ENCODE data around the gene CCL5. TPM values are rescaled to one million over a fixed set of nuclear protein-coding genes. Genes with fewer than 3 reads are reported as not detected.

Gene CCL5
- total RNA-seq, 2 experiments from 2014 or later = 156 to 158 TPM

GRCh38 chr17:35847006-35847405 is 33.2 kb downstream of the CCL5 start:
- ChIA-PET CTCF (interaction anchor here (1.0 to 4.5 kb wide), 9 partner anchors 9 to 226 kb away, joined by 3 to 23 read pairs (median 4); partner anchors contain the start of genes RDM1 and TAF15), POLR2A (interaction anchor here (0.6 to 1.9 kb wide), 4 partner anchors 10 to 96 kb away, joined by 3 to 6 read pairs (median 4); no protein-coding TSS in a partner anchor)
- ATAC-seq (no peak), DNase-seq (no peak)
- intact Hi-C loops (cut with micrococcal nuclease) = no loop called here
- no peak for TF ChIP-seq CTCF (IDR thresholded peaks at IDR 0.05)
- H3K27ac Mint-ChIP-seq = no peak overlapping the region
- no peaks in the 10 kb centered on the region for H3K27me3 Mint-ChIP-seq
- H3K4me1 Mint-ChIP-seq (ENCODE audit: low read depth) = peaks cover 15% of the 10 kb centered on the region
- H3K36me3 Mint-ChIP-seq (ENCODE audit: low read depth) = peaks cover 58% of the 10 kb centered on the region
- no peak overlapping the region for H3K4me3 Mint-ChIP-seq
- no peaks in the 10 kb centered on the region for H3K9me3 Mint-ChIP-seq

GRCh38 chr17:35846055-35846809 is 33.9 kb downstream of the CCL5 start:
- CTCF ChIA-PET = interaction anchor here (1.0 to 4.5 kb wide), 4 partner anchors 9 to 303 kb away, joined by 3 to 23 read pairs (median 5); no protein-coding TSS in a partner anchor
- intact Hi-C loops (cut with micrococcal nuclease) = no loop called here
- no peaks in the 10 kb centered on the region for H3K27me3 Mint-ChIP-seq

GRCh38 chr17:35844547-35844946 is 35.6 kb downstream of the CCL5 start:
- Mint-ChIP-seq H3K36me3 (ENCODE audit: low read depth) (peaks cover 63% of the 10 kb centered on the region), H3K27me3 (no peaks in the 10 kb centered on the region), H3K9me3 (no peaks in the 10 kb centered on the region), H3K4me3 (no peak overlapping the region), H3K27ac (no peak overlapping the region), H3K4me1 (ENCODE audit: low read depth) (peaks cover 12% of the 10 kb centered on the region)
- CTCF ChIA-PET = no interaction called here
- DNase-seq (no peak), ATAC-seq (no peak)
- intact Hi-C loops (cut with micrococcal nuclease) = no loop called here
- no peak for TF ChIP-seq CTCF (IDR thresholded peaks at IDR 0.05)
- POLR2A ChIA-PET = no interaction called here

More at GRCh38 chr17:35846055-35846809, 33.9 kb downstream of the CCL5 start:
- ATAC-seq (no peak), DNase-seq (no peak)
- POLR2A ChIA-PET = interaction anchor here (1.9 kb wide), 1 partner anchor 36 kb away, joined by 6 read pairs; no protein-coding TSS in a partner anchor
- Mint-ChIP-seq H3K27ac (no peak overlapping the region), H3K36me3 (ENCODE audit: low read depth) (peaks cover 61% of the 10 kb centered on the region), H3K9me3 (no peaks in the 10 kb centered on the region), H3K4me3 (no peak overlapping the region), H3K4me1 (ENCODE audit: low read depth) (peaks cover 15% of the 10 kb centered on the region)
- TF ChIP-seq CTCF (IDR thresholded peaks at IDR 0.05) = no peak

DNA sequence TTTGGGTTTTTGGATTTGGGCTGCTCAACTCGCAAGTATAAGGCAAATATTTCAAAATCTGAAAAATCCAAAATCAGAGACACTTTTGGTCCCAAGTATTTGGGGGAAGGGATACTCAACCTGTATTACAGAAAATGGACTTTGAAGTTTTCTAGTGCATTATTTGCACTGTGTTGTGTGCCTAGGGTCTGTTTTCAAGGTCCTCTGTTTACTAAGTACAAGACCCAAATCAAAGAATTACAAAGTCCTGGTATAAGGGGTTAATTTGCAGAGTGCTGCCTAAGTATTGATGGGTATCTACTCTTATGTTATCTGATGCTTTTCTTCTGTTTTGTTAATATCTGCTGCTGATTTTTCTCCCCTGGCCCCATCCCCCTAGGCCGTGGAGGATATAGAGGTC is 36.5 kb downstream of the CCL5 start:
- Mint-ChIP-seq H3K27me3 (no peaks in the 10 kb centered on the region), H3K27ac (no peak overlapping the region), H3K9me3 (no peaks in the 10 kb centered on the region), H3K4me1 (ENCODE audit: low read depth) (peaks cover 11% of the 10 kb centered on the region), H3K4me3 (no peak overlapping the region), H3K36me3 (ENCODE audit: low read depth) (peaks cover 62% of the 10 kb centered on the region)
- TF ChIP-seq CTCF (IDR thresholded peaks at IDR 0.05) = no peak
- ATAC-seq (no peak), DNase-seq (no peak)
- POLR2A ChIA-PET = no interaction called here
- intact Hi-C loops (cut with micrococcal nuclease) = no loop called here
- CTCF ChIA-PET = no interaction called here

GRCh38 chr17:35842239-35842638 is 37.9 kb downstream of the CCL5 start:
- Mint-ChIP-seq H3K9me3 (no peaks in the 10 kb centered on the region), H3K36me3 (ENCODE audit: low read depth) (peaks cover 62% of the 10 kb centered on the region), H3K27ac (no peak overlapping the region), H3K4me3 (no peak overlapping the region), H3K27me3 (no peaks in the 10 kb centered on the region), H3K4me1 (ENCODE audit: low read depth) (peaks cover 14% of the 10 kb centered on the region)
- no peak for TF ChIP-seq CTCF (IDR thresholded peaks at IDR 0.05)
- ATAC-seq (no peak), DNase-seq (no peak)
- POLR2A ChIA-PET = interaction anchor here (0.9 to 1.4 kb wide), 2 partner anchors 12 to 32 kb away, joined by 3 read pairs; no protein-coding TSS in a partner anchor
- intact Hi-C loops (cut with micrococcal nuclease) = no loop called here
- CTCF ChIA-PET = interaction anchor here (0.7 to 1.3 kb wide), 3 partner anchors 82 to 229 kb away, joined by 3 read pairs; no protein-coding TSS in a partner anchor

All from activated CD8-positive, alpha-beta T cell treated with anti-CD3 and anti-CD28 coated beads for 36 hours (primary cell).